ENCODE data around the gene NCOA3. TPM values are rescaled to one million over a fixed set of nuclear protein-coding genes. Genes with fewer than 3 reads are reported as not detected.
"Not testable (repeated sequence)": the region's sequence is repeated elsewhere in the genome, so short reads cannot be mapped to it uniquely, and the experiment has no call there.

Gene NCOA3
- total RNA-seq, 1 experiment from 2014 or later, result 23.3 TPM

GRCh38 chr20:47578543-47578942, 76.9 kb downstream of the NCOA3 start:
- Histone ChIP-seq H3K79me2 (ENCODE audit: insufficient read depth, low read length) (peaks cover 5% of the 10 kb centered on the region; the same call in 1 of the 2 replicates), H4K20me1 (ENCODE audit: control insufficient read depth, insufficient read depth, insufficient read length) (no peaks in the 10 kb centered on the region)
- no CpG with 5 or more reads among the region's 1 CpG for WGBS (ENCODE audit: extremely low coverage, insufficient read length, low lambda C conversion rate)

GRCh38 chr20:47580686-47581085, 79.0 kb downstream of the NCOA3 start:
- H3T11ph ChIP-seq (ENCODE audit: low read length); H2BK120ac ChIP-seq (ENCODE audit: low read depth, low read length, poor library complexity, severe bottlenecking); H3K14ac ChIP-seq (ENCODE audit: insufficient read depth, low read length); H2AK5ac ChIP-seq (ENCODE audit: insufficient read length, low read length); H2BK12ac ChIP-seq (ENCODE audit: insufficient read length, low read depth, low read length); DNase-seq; H3K79me1 ChIP-seq (ENCODE audit: insufficient read depth, low read depth, low read length, poor library complexity, severe bottlenecking); H3K23ac ChIP-seq (ENCODE audit: insufficient read length, low read depth, low read length); H3K27me3 Mint-ChIP-seq (ENCODE audit: low read depth); H3K56ac ChIP-seq (ENCODE audit: insufficient read length, low read depth, low read length); H4K5ac ChIP-seq (ENCODE audit: insufficient read length, low read depth, low read length); H2AFZ ChIP-seq (ENCODE audit: low read length); H2BK5ac ChIP-seq (ENCODE audit: insufficient read length, low read length); H3K4ac ChIP-seq (ENCODE audit: low read depth, low read length); H2BK15ac ChIP-seq (ENCODE audit: low read depth, low read length); H3K27me3 ChIP-seq (ENCODE audit: insufficient read depth, low read length); H3K9me3 Mint-ChIP-seq; H4K20me1 ChIP-seq (ENCODE audit: control insufficient read depth, insufficient read depth, insufficient read length); H3K36me3 Mint-ChIP-seq (ENCODE audit: insufficient read depth in 1 of 3, low read depth in 3 of 3); H3K9me3 ChIP-seq (ENCODE audit: control insufficient read depth, low read depth, low read length); H3K9ac ChIP-seq (ENCODE audit: extremely low read depth, insufficient read length, low read length); H4K91ac ChIP-seq (ENCODE audit: insufficient read length, low read depth, low read length); H3K4me1 ChIP-seq (ENCODE audit: insufficient read depth, low read length); H3K4me3 Mint-ChIP-seq; H3K18ac ChIP-seq (ENCODE audit: insufficient read length, low read depth, low read length); H4K8ac ChIP-seq (replicated peaks; ENCODE audit: insufficient read length, low read depth, low read length); H3K4me2 ChIP-seq (ENCODE audit: insufficient read depth, insufficient read length, low read length); H3K27ac ChIP-seq (ENCODE audit: insufficient read length, low read depth, low read length); H2BK20ac ChIP-seq (ENCODE audit: low read depth, low read length, poor library complexity, severe bottlenecking); H3K79me2 ChIP-seq (ENCODE audit: insufficient read depth, low read length); H3K23me2 ChIP-seq (ENCODE audit: insufficient read length, low read depth, low read length, poor library complexity, severe bottlenecking); H3K27ac Mint-ChIP-seq: not testable (repeated sequence)
- H3K4me1 Mint-ChIP-seq, result peaks cover 27 to 33% of the 10 kb centered on the region in 2 experiments
- no CpG with 5 or more reads among the region's 7 CpGs for WGBS (ENCODE audit: extremely low coverage, insufficient read length, low lambda C conversion rate)

More at GRCh38 chr20:47578543-47578942, 76.9 kb downstream of the NCOA3 start:
- no peak overlapping the region for H3K56ac ChIP-seq (ENCODE audit: insufficient read length, low read depth, low read length)
- H3K4me1 ChIP-seq (ENCODE audit: insufficient read depth, low read length), result peaks cover 3% of the 10 kb centered on the region; the same call in 1 of the 2 replicates
- Mint-ChIP-seq H3K4me1 (peaks cover 40 to 47% of the 10 kb centered on the region in 2 experiments), H3K27ac (peak overlapping the region in 1 of 3 experiments; percentile 79; a peak in 1 of 7 replicates), H3K4me3 (no peak overlapping the region), H3K9me3 (no peaks in the 10 kb centered on the region), H3K36me3 (ENCODE audit: insufficient read depth in 1 of 3, low read depth in 3 of 3) (no peaks in the 10 kb centered on the region), H3K27me3 (ENCODE audit: low read depth) (no peaks in the 10 kb centered on the region)
- H3K14ac ChIP-seq (ENCODE audit: insufficient read depth, low read length), result no peak overlapping the region
- TF ChIP-seq, protein P1, sequence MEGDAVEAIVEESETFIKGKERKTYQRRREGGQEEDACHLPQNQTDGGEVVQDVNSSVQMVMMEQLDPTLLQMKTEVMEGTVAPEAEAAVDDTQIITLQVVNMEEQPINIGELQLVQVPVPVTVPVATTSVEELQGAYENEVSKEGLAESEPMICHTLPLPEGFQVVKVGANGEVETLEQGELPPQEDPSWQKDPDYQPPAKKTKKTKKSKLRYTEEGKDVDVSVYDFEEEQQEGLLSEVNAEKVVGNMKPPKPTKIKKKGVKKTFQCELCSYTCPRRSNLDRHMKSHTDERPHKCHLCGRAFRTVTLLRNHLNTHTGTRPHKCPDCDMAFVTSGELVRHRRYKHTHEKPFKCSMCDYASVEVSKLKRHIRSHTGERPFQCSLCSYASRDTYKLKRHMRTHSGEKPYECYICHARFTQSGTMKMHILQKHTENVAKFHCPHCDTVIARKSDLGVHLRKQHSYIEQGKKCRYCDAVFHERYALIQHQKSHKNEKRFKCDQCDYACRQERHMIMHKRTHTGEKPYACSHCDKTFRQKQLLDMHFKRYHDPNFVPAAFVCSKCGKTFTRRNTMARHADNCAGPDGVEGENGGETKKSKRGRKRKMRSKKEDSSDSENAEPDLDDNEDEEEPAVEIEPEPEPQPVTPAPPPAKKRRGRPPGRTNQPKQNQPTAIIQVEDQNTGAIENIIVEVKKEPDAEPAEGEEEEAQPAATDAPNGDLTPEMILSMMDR (conservative IDR thresholded peaks at IDR 0.05), result no peak
- no peak overlapping the region for H3T11ph ChIP-seq (ENCODE audit: low read length)
- no peak overlapping the region for H2BK15ac ChIP-seq (ENCODE audit: low read depth, low read length)
- H2BK20ac ChIP-seq (ENCODE audit: low read depth, low read length, poor library complexity, severe bottlenecking), result no peak overlapping the region
- no peak overlapping the region for H3K18ac ChIP-seq (ENCODE audit: insufficient read length, low read depth, low read length)
- no peaks in the 10 kb centered on the region for H3K27me3 ChIP-seq (ENCODE audit: insufficient read depth, low read length)
- no peak overlapping the region for H3K9ac ChIP-seq (ENCODE audit: extremely low read depth, insufficient read length, low read length)
- no peaks in the 10 kb centered on the region for H3K9me3 ChIP-seq (ENCODE audit: control insufficient read depth, low read depth, low read length)
- no peak for DNase-seq
- H2AK5ac ChIP-seq (ENCODE audit: insufficient read length, low read length), result no peak overlapping the region
- no peak overlapping the region for H3K27ac ChIP-seq (ENCODE audit: insufficient read length, low read depth, low read length)
- H4K8ac ChIP-seq (replicated peaks; ENCODE audit: insufficient read length, low read depth, low read length), result no peak overlapping the region
- no peak overlapping the region for H2BK5ac ChIP-seq (ENCODE audit: insufficient read length, low read length)
- H3K4ac ChIP-seq (ENCODE audit: low read depth, low read length), result no peak overlapping the region
- no peaks in the 10 kb centered on the region for H3K23me2 ChIP-seq (ENCODE audit: insufficient read length, low read depth, low read length, poor library complexity, severe bottlenecking)
- H2BK12ac ChIP-seq (ENCODE audit: insufficient read length, low read depth, low read length), result no peak overlapping the region
- H4K91ac ChIP-seq (ENCODE audit: insufficient read length, low read depth, low read length), result no peak overlapping the region
- H3K4me2 ChIP-seq (ENCODE audit: insufficient read depth, insufficient read length, low read length), result no peak overlapping the region
- no peak overlapping the region for H4K5ac ChIP-seq (ENCODE audit: insufficient read length, low read depth, low read length)
- no peak overlapping the region for H2AFZ ChIP-seq (ENCODE audit: low read length)
- H2BK120ac ChIP-seq (ENCODE audit: low read depth, low read length, poor library complexity, severe bottlenecking), result no peak overlapping the region
- H3K79me1 ChIP-seq (ENCODE audit: insufficient read depth, low read depth, low read length, poor library complexity, severe bottlenecking), result peaks cover 3% of the 10 kb centered on the region
- no peak overlapping the region for H3K23ac ChIP-seq (ENCODE audit: insufficient read length, low read depth, low read length)

Measured in H9 (cell line).